Activated gamma-delta T cell (primary cell): ENCODE measurements around the gene LRRTM4.
"Not testable (repeated sequence)": the region's sequence is repeated elsewhere in the genome, so short reads cannot be mapped to it uniquely, and the experiment has no call there.

Experiments
- DNase-seq: peaks from one replicate; lab custom pipeline; 2025; lab: John Stamatoyannopoulos, UW

LRRTM4 gene

DNA sequence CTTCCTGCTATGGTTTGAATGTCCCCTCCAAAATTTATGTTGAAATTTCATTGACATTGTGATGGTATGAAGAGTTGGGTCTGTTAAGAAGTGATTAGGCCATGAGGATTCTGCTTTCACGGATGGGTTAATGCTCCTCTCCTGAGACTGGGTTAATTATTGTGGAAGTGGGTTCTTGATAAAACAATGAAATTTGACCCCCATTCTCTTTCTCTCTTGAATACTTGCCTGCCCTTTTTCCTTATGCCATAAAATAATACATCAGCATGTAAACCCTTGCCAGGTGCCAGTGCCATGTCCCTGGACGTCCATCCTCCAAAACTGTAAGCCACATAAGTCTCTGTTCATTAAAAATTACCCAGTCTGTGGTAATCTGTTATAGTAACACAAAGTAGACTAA is 352.8 kb downstream of the LRRTM4 start:
- no peak for DNase-seq

DNA sequence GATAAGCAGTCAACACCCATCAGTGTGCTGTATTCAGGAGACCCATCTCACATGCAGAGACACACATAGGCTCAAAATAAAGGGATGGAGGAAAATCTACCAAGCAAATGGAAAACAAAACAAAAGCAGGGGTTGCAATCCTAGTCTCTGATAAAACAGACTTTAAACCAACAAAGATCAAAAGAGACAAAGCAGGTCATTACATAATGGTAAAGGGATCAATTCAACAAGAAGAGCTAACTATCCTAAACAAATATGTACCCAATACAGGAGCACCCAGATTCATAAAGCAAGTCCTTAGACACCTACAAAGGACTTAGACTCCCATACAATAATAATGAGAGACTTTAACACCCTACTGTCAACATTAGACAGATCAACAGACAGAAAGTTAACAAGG is 358.2 kb downstream of the LRRTM4 start:
- DNase-seq = not testable (repeated sequence)

DNA sequence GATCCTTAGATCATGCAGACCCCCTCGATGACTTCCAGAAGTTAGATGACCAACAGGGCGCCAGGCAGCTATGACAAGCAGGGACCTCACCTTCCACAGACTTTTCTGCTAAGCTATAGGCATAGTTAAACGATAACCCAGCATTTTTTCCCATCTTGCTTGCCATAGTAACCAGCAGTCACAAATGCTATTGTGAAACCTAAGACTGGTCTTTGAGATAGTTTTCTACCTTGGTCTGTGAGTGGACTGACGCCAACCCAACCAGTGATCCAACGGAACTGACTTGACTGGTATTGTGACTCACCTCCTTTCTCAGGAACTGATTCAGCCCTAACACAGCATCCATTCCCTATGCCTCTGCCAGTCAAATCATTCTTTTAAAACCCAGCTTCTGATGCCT is 361.2 kb downstream of the LRRTM4 start:
- DNase-seq = no peak

DNA sequence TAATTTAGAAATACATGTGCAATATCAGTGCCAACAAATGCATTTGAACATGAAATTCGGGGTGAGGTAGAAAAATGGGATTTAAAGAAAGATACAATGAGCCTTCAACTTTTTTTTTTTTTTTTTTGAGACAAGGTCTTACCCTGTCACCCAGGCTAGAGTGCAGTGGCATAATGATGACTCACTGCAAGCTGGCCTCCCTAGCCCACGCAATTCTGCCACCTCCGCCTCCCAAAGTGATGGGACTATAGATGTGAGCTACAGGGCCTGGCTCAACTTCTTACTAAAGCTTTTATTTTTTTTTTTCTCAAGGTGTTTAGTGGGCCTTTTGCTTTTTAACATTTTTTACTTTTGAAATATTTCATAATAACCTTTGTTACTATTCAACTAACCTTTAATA is 365.6 kb downstream of the LRRTM4 start:
- DNase-seq = no peak

DNA sequence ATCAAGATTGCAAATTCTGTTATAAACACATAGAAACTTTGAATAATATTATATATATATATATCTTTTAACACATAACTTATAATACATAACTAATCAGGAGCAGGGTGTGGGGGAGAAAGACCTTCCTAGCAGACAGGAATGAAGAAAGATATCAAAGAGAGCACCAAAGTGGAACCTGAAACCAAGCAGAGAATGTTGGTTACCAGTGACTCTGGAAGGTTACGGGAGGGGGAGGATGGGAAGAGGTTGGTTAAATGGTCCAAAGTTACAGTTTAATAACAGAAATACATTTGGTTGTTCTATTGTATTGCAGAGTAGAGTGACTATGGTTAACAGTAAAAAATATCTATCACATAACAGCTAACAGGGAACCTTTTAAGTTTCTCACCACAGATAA is 366.7 kb downstream of the LRRTM4 start:
- DNase-seq = no peak

DNA sequence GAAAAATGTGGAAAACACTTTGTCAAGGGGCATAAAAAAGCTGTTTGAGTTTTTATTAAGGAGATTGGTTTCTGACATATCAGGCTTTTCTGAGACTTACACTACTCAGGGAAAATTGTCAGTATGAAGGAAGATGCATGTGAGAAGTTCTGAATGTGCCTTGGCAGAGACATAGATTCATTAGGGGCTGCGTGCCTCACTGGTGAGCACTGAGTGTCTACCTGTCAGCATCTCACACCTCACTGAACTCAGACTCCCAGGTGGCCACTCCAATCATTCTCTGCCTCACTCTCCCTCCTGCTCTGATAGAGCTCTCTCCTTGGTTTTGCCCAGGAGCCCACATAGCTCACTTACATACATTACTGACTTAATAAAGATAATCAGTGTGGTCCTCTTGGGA is 372.6 kb downstream of the LRRTM4 start:
- no peak for DNase-seq

DNA sequence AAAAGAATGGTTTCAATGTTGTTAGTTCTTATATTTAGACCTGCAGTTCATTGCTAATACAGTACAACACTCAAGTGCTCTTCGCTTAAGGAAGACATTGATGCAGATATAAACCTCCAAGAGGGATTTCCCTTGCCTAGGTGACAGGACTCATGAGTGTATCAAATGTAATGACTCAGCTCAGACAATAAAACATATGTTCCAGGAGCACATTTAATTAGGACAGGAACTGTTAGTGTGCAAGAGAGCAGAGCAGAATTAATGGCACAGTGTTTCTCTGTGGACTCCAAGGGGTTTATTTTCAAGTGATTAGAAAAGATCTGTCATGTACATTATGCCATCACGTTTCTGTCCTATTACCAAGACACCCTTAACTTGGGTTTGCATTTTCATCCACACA is 375.0 kb downstream of the LRRTM4 start:
- DNase-seq = no peak

DNA sequence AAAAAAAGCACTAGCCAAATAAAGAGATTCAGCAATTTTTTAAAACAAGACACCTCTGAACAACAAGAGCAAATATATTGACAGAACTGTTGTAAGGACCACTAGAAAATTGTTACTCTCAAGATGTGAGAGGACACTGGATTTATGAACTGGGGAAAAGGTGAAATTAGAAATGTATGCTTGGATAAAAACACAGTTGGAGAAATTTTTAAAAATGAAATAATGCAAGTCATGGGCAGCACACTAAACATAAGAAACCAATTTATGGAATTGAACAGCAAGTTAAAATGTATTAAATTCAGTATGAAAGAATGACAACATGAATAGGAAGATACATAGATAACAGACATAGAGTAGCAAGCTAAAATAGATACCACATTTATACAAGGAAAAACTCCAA is 377.4 kb downstream of the LRRTM4 start:
- no peak for DNase-seq

DNA sequence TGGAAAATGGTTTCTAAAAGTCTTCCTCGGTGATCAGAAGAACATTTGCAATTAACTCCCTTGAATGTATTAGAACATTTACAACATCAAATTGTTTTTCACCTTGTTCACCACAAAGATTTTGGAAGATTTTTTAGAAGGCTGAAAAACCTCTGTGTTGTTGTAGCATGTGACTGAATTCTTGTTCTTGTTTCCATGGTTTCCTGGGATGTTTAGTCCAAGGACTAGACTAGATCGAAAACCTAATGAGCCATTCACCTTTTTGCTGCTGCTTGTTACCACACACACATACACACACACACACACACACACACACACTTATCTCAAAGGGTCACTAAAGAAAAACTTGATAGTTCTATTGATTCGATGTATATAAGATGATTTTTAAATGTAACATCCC is 380.0 kb downstream of the LRRTM4 start:
- DNase-seq = no peak

DNA sequence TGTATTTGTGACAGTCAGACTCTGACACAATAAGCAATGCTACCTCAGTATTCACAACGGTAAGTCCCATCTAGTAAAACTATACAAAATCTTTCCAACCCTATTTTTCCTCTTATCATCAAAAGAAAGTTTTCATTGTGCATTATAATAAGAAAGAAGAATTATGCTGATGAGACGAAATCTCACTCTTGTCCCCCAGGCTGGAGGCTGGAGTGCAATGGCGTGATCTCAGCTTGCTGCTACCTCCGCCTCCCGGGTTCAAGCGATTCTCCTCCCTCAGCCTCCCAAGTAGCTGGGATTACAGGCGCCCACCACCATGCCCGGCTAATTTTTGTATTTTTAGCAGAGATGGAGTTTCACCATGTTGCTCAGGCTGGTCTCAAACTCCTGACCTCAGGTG is 393.7 kb downstream of the LRRTM4 start:
- not testable (repeated sequence) for DNase-seq

DNA sequence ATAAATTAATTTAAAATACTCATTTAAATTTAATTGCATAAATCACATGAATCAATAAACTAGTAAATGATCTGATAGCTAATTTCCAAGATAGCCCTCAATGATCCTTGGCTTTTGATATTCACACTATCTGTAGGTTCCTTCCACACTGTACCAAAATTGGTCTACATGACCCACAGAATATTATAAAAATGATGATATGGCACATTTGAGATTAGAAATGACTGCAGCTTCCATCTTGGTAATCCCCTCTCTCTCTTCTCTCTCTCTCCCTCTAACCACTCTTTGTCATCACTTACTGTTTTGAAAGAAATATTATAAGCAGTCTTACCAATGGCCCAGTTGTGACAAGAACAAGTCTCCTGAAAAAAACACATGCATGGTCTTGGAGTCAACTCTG is 394.8 kb downstream of the LRRTM4 start:
- DNase-seq = no peak

DNA sequence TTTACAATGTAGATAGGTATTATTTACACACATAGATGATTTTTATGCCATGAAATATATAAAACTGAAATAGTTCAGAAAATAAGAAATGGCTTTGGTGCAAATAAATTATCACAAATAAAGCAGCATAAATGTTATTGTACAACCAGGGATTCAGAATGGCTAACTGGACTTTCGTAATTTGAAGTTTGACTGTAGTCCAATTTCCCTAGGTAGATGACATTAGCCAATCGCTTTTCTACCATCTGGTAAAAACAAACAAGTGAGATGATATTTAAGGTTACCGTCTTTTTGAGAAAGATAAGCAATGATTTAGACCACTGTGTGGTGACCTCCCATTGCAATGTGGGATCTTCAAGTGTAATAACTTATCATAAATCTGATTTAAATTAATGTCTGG is 400.7 kb downstream of the LRRTM4 start:
- DNase-seq = no peak

DNA sequence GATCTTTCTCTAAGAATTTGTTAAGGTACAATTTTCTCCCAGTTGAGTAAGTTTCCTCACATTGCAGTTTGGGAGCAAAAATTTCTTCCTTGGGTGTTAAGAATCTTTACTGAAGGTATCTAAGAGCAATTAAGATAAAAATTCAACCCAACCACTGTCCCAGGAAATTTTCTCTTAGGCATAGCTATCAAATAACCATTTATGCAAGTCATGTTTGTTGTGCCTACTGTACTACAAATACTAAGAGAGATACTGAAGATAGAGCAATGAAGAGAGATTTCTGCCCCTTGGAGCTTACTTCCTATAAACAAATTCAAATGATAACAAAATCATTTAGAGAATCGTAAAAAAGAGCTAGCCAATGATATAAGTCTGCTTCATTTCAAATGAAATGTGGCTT is 402.8 kb downstream of the LRRTM4 start:
- no peak for DNase-seq

DNA sequence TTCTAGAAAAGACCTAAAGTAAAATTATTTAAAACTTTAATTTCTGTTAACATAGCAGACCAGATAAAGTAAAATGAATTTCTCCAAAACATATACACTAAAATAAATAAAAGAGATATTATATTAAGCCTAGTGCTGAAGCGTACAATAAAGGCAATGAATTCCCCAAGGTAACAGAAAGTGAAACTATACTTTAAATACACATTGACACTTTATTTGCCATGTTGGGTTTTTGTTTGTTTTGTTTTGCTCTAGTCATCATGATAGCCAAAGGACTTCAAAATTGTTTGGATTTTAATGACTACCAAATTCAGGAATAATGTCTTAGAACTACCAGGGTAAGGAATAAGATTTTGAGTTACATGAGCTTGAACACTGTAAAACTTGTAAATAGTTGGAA is 413.3 kb downstream of the LRRTM4 start:
- no peak for DNase-seq

DNA sequence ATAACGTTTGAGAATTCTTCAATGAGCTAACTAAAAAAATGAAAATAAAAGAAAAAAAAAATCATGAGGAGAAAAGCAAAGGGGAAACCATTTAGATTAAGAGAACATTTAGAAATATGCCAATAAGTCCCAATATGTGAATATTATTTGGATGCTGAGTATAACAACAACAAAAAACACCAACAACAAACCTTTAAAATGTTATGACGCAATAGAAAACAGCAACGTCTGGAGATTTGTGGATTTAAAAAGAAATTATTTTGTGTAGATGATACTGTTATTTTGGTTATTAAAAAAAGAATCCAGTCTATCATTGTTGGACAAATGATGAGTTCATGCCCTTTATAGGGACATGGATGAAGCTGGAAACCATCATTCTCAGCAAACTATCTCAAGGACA is 417.2 kb downstream of the LRRTM4 start:
- DNase-seq = no peak

DNA sequence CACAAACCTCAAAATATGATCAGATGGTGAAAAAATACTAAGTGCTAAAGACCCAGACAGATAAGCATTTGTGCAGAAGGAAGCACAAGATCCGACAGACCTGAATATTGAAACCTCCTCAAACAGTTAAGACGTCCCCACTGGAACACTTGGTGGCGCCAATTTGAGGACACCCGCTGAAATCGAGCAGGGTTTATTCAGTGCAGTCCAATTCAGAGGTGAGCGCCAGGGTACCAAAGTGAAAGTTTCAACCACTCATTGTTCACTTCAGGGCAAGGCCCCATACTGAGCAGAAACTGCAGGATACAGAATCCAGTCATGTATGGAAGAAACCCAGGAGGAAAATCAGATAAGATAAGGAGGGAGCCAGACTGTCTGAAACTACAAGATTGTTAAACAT is 417.6 kb downstream of the LRRTM4 start:
- DNase-seq = no peak

DNA sequence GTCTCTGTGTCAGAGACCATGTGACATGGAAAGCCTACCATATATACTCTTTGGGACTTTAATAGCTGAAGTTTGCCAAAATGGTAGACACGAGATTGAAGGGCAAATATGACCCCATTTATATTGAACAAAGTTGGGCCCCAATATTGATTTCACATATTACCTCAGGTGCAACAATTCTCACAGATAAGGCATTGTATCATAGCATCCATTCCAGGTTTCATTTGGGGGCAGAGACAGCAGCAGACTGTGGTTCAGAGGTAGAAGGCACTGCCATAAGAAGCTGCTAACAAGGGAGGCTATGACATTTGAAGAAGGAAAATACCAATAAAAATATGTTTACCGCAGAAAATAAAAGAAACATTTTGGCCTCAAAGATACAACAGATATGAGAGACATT is 419.2 kb downstream of the LRRTM4 start:
- DNase-seq = no peak

DNA sequence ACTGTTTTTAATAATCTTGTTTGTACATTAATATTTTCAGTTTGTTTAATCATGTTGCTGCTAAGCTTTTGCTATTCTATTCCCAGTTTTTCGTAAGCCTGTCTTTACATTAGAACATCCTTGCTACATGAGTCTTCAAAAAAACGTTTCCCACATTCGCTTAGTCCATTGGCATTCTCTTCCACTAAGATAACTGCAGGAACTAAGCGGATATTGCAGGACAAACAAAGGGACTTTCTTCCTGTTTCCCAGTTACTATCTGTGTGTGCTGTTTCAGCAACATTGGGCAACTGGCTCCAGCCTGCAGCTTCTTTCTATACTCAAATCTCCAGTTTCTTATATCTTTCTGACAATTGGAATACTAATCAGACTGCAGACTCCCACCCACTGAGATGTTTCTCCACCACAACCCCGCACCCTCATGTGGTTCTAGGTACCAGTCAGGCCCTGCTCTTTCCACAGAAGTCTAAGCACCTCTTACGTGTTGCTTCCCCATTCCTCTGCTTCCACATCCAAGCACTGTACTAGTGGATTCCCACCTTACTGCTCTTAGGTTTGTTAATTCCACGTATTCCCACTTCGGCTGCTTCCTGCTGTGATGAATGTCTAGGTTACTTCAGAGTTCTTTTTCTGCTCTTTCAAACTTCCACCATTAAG is 420.3 kb downstream of the LRRTM4 start:
- DNase-seq = no peak

DNA sequence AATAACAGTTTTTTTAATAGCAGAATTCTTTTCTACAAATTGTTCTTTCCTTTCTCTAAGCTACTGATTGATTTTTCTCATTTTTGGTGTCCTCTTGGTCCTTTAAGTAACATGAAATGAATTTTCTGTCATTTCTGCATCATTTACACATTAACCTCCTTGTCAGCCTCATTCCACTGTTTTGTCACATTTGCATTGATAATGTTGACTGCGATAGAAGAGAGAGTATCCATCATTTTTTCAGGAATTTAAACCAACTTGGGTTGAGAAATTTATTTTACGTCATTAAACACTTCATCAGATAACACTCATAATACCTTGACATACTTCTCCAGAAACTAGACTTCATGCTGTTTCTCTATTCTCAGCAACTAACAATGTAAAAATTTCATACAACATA is 422.2 kb downstream of the LRRTM4 start:
- no peak for DNase-seq

DNA sequence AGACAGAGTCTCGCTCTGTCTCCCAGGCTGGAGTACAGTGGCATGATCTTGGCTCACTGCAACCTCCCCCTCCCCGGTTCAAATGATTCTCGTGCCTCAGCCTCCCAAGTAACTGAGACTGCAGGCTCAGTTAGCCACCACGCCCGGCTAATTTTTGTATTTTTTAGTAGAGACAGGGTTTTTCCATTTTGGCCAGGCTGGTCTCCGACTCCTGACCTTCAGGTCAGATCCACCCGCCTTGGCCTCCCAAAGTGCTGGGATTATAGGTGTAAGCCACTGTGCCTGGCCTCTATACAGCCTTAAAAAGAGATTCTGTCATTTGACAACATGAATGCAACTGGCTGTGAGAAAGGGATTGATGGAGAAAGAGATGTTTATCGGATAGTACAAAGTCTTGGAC is 426.7 kb downstream of the LRRTM4 start:
- not testable (repeated sequence) for DNase-seq

DNA sequence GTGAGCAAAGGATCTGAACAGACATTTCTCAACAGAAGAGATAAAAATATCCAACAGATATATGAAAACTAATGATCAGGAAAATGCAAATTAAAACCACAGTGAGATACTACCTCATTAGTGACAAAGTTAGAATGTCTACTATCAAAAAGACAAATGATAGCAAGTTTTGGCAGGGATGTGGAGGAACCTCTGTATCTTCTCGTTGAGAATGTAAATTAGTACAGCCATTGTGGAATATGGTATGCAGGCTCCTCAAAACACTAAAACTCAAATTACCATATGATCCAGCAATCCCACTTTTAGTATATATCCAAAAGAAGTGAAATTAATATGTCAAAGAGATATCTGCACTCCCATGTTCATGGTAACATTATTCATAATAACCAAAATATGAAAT is 427.1 kb downstream of the LRRTM4 start:
- DNase-seq = no peak

DNA sequence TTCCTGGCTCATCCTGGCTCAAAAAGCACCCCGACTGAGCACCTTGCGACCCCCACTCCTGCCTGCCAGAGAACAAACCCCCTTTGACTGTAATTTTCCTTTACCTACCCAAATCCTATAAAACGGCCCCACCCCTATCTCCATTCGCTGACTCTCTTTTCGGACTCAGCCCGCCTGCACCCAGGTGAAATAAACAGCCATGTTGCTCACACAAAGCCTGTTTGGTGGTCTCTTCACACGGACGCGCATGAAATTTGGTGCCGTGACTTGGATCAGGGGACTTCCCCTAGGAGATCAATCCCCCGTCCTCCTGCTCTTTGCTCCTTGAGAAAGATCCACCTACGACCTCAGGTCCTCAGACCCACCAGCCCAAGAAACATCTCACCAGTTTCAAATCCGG is 433.8 kb downstream of the LRRTM4 start:
- DNase-seq = not testable (repeated sequence)

DNA sequence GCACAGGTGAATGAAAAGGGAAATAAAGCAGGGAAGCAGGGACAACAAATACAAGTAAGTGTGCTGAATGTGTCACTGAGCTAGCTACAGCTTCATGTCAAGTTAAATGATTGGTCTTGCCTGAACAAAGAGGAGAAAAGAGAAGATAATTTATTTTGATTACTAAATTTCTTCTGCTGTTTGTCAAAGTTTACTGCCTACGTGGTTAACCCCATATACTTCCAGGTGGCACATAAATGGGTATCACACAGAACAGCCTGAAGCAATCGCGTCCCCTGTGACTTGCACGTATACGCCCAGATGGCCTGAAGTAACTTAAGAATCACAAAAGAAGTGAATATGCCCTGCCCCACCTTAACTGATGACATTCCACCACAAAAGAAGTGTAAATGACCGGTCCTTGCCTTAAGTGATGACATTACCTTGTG is 434.2 kb downstream of the LRRTM4 start:
- DNase-seq = no peak

DNA sequence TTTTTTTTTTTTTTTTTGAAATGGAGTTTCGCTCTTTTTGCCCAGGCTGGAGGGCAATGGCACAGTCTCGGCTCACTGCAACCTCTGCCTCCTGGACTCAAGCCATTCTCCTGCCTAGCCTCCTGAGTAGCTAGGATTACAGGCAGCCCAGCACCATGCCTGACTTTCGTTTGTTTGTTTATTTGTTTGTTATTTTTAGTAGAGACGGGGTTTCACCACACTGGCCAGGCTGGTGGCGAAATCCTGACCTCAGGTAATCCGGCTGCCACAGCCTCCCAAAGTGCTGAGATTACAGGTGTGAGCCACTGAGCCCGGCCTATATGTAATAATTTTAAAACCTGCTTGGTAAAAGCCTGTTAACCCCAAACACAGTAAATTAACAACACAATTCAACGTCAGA is 435.7 kb downstream of the LRRTM4 start:
- no peak for DNase-seq

DNA sequence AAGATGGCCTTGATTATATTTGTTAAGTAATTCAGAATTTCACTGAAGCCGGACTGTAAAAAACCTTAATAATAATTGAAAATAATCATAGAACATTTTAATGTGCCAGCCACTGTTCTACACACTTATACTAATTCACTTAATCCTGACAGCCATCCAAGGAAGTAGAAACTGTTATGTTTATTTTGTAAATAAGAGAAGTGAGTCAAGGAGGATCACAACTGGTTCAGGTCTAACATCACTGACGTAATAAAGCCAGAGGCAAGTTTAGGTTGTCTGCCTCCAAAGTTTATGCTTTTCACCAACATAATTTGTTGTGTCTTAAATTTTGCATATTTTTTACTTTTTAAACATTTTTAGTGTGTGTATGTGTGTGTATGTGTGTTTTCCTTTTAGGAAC is 436.1 kb downstream of the LRRTM4 start:
- DNase-seq = no peak
